Esophagus muscularis mucosa (tissue), 4 donors: ENCODE measurements around the gene BLOC1S6. TPM values are rescaled to one million over a fixed set of nuclear protein-coding genes. Genes with fewer than 3 reads are reported as not detected.

ENCODE experiments used
- DNase-seq: peaks from one replicate; pipeline ENCODE4 v3.0.0-alpha.2; 2017; ENCODE audit errors: extremely low spot score
- H3K27ac ChIP-seq, 4 donors: fragments of 200-600 bp; sonication (generic); replicated peaks in 1 of 4; 1 replicate in 3 of 4; 2 replicates in 1 of 4; pipeline ENCODE4 v1.5.1; 2016 to 2019; ENCODE audit warnings: mild to moderate bottlenecking in 1 of 4
- H3K27me3 ChIP-seq, 4 donors: fragments of 200-600 bp; sonication (generic); one replicate each; pipeline versions ENCODE4 v1.5.1 to v1.6.0; 2016 to 2019
- H3K36me3 ChIP-seq, 4 donors: fragments of 200-600 bp; sonication (generic); one replicate each; pipeline ENCODE4 v1.5.1; 2016 to 2019
- H3K4me1 ChIP-seq, 4 donors: fragments of 200-600 bp; sonication (generic); one replicate each; pipeline ENCODE4 v1.5.1; 2016 to 2019
- H3K4me3 ChIP-seq, 4 donors: fragments of 200-600 bp; sonication (generic); 1 replicate in 2 of 4; 2 replicates in 2 of 4; pipeline ENCODE4 v1.5.1; 2016 to 2019; ENCODE audit warnings: mild to moderate bottlenecking in 4 of 4, moderate library complexity in 1 of 4
- H3K9me3 ChIP-seq, 4 donors: fragments of 200-600 bp; sonication (generic); 1 replicate in 3 of 4; 2 replicates in 1 of 4; pipeline ENCODE4 v1.5.1; 2016 to 2019
- CTCF ChIP-seq, 3 experiments: fragments of 200-600 bp in 2 of 3; fragments of 450-650 bp in 1 of 3; sonication (generic) in 2 of 3; IDR thresholded peaks; one replicate each; pipeline ENCODE4 v1.5.1; 2017 to 2019; ENCODE audit warnings: antibody characterized with exemption in 3 of 3, mild to moderate bottlenecking in 2 of 3, moderate library complexity in 1 of 3
- EP300 ChIP-seq: sonication (generic); formaldehyde crosslinking; IDR thresholded peaks from one replicate; pipeline ENCODE4 v1.6.1; 2017; ENCODE audit warnings: antibody characterized with exemption
- POLR2A ChIP-seq: fragments of 450-650 bp; IDR thresholded peaks from one replicate; pipeline ENCODE4 v1.6.1; 2017; ENCODE audit warnings: antibody characterized with exemption, moderate library complexity, mild to moderate bottlenecking, low read depth
- POLR2AphosphoS5 ChIP-seq, 2 donors: sonication (generic); formaldehyde crosslinking; IDR thresholded peaks; one replicate each; pipeline ENCODE4 v1.6.1; 2017; ENCODE audit warnings: antibody characterized with exemption in 2 of 2
- WGBS: methylation state at CpG from one replicate; pipeline ENCODE4 v1.1.5; 2018; 5-methylcytosine and 5-hydroxymethylcytosine counted together
- intact Hi-C: fragments of 100-400 bp; cut with DNase I; formaldehyde crosslinking; loops from one replicate; pipeline ENCODE4 v1.15.1; 2023
- total RNA-seq, 4 donors: library from RNA; depleted of rRNA; stranded (reverse); fragments of >200 nt; gene quantifications; one replicate each; pipeline versions ENCODE4 v1.1.0 to v1.2.1, GENCODE V29; 2016

Gene BLOC1S6
- total RNA-seq, 4 donors from 2014 or later: 37.5 to 58.1 (median 49.2) TPM

- no peak for DNase-seq
- WGBS: 10% methylated on average over 6 of the region's 6 CpGs
- peaks cover 55 to 77% (median 77%) of the 10 kb centered on the region in 4 donors for H3K4me1 ChIP-seq
Measured at GRCh38 chr15:45637552-45638033, 50.4 kb downstream of the BLOC1S6 start.

GRCh38 chr15:45640616-45641015 is 53.4 kb downstream of the BLOC1S6 start:
- Histone ChIP-seq H3K36me3 (no peaks in the 10 kb centered on the region), H3K9me3 (no peaks in the 10 kb centered on the region), H3K4me3 (no peak overlapping the region), H3K27me3 (no peaks in the 10 kb centered on the region), H3K4me1 (peaks cover 67 to 92% (median 91%) of the 10 kb centered on the region in 4 donors), H3K27ac (peak overlapping the region; percentile 70 to 90 (median 83))
- no peak for TF ChIP-seq POLR2A
- no peak for TF ChIP-seq CTCF (IDR thresholded peaks at IDR 0.05)
- peak in 1 of 2 donors; percentile 17 for TF ChIP-seq POLR2AphosphoS5 (IDR thresholded peaks at IDR 0.05)
- TF ChIP-seq EP300: no peak
- 82% methylated on average over 1 of the region's 2 CpGs for WGBS
- intact Hi-C loops: no loop called here
- DNase-seq: no peak

More at GRCh38 chr15:45637552-45638033, 50.4 kb downstream of the BLOC1S6 start:
- TF ChIP-seq CTCF (IDR thresholded peaks at IDR 0.05) (no peak), POLR2AphosphoS5 (IDR thresholded peaks at IDR 0.05) (peak; percentile 47 to 66)
- Histone ChIP-seq H3K4me3 (peak overlapping the region; percentile 24 to 39 (median 30)), H3K36me3 (no peaks in the 10 kb centered on the region), H3K27ac (peak overlapping the region; percentile 81 to 90 (median 83)), H3K27me3 (no peaks in the 10 kb centered on the region), H3K9me3 (no peaks in the 10 kb centered on the region)
- intact Hi-C loops: loop anchor here (10.0 kb wide), 1 partner anchor 53 kb away; the partner anchor contains the start of gene BLOC1S6

- peaks cover 66 to 92% (median 91%) of the 10 kb centered on the region in 4 donors for H3K4me1 ChIP-seq
Measured at GRCh38 chr15:45641374-45641781, 54.2 kb downstream of the BLOC1S6 start.

GRCh38 chr15:45641999-45642932 is 55.1 kb downstream of the BLOC1S6 start:
- no peak for DNase-seq
- Histone ChIP-seq H3K36me3 (no peaks in the 10 kb centered on the region), H3K4me3 (peak overlapping the region in 2 of 4 donors; percentile 6 to 35), H3K4me1 (peaks cover 57 to 92% (median 91%) of the 10 kb centered on the region in 4 donors), H3K9me3 (no peaks in the 10 kb centered on the region), H3K27ac (peak overlapping the region; percentile 70 to 90 (median 83)), H3K27me3 (no peaks in the 10 kb centered on the region)
- WGBS: 44% methylated on average over 7 of the region's 7 CpGs
- intact Hi-C loops: no loop called here
- TF ChIP-seq POLR2A (no peak), POLR2AphosphoS5 (IDR thresholded peaks at IDR 0.05) (no peak), EP300 (no peak), CTCF (IDR thresholded peaks at IDR 0.05) (no peak)

More at GRCh38 chr15:45641374-45641781, 54.2 kb downstream of the BLOC1S6 start:
- WGBS: 26% methylated on average over 1 of the region's 1 CpG
- H3K36me3 ChIP-seq: no peaks in the 10 kb centered on the region
- peak overlapping the region; percentile 70 to 90 (median 83) for H3K27ac ChIP-seq
- DNase-seq: no peak
- no peaks in the 10 kb centered on the region for H3K27me3 ChIP-seq
- intact Hi-C loops: no loop called here
- H3K9me3 ChIP-seq: no peaks in the 10 kb centered on the region
- TF ChIP-seq POLR2AphosphoS5 (IDR thresholded peaks at IDR 0.05) (peak; percentile 78 to 90), CTCF (IDR thresholded peaks at IDR 0.05) (peak in 1 of 3 experiments; percentile 18), EP300 (peak; percentile 49), POLR2A (no peak)
- H3K4me3 ChIP-seq: peak overlapping the region in 2 of 4 donors; percentile 6 to 35
